Peyer's patch (tissue), 4 donors: ENCODE measurements around the gene DLX4.

Source experiments
- CTCF ChIP-seq, 6 experiments: fragments of 450-650 bp in 4 of 6; fragments of 200-600 bp in 2 of 6; sonication (generic) in 1 of 6; IDR thresholded peaks; one replicate each; pipeline ENCODE4 v1.5.1; 2017 to 2019; ENCODE audit warnings: antibody characterized with exemption in 6 of 6, mild to moderate bottlenecking in 3 of 6, moderate library complexity in 1 of 6
- POLR2A ChIP-seq, 2 donors: fragments of 450-650 bp; IDR thresholded peaks; one replicate each; pipeline ENCODE4 v1.5.1; 2017; ENCODE audit warnings: antibody characterized with exemption in 2 of 2, mild to moderate bottlenecking in 2 of 2, moderate library complexity in 2 of 2

GRCh38 chr17:49971199-49971847 lies 2.3 kb downstream of the DLX4 start:
- TF ChIP-seq POLR2A (IDR thresholded peaks at IDR 0.05) (no peak), CTCF (IDR thresholded peaks at IDR 0.05) (no peak)
